PFSK-1 (cell line): ENCODE data around the gene RRM2.

Experiments used
- REST ChIP-seq, 2 experiments: IDR thresholded peaks; 2 replicates each; pipeline versions ENCODE4 v1.6.1 to v1.8.0; 2011 to 2012; ENCODE audit warnings: low read depth in 2 of 2, low read length in 2 of 2, control low read depth in 1 of 2, inconsistent platforms in 1 of 2, mild to moderate bottlenecking in 1 of 2, moderate library complexity in 1 of 2; ENCODE audit not compliant: insufficient read depth in 1 of 2
- SIN3A ChIP-seq: IDR thresholded peaks from 2 replicates; pipeline ENCODE4 v1.6.1; 2012; ENCODE audit warnings: mild to moderate bottlenecking, low read length, moderate library complexity, borderline replicate concordance; ENCODE audit not compliant: insufficient read depth

- TF ChIP-seq SIN3A (no peak), REST (IDR thresholded peaks at IDR 0.05; ENCODE audit: insufficient read depth in 1 of 2, low read depth in 2 of 2, low read length in 2 of 2) (no peak)
Measured at GRCh38 chr2:10161206-10161931, 38.8 kb downstream of the RRM2 start.
